Esophagus (tissue), 2 donors: ENCODE measurements around the gene SAMD4A. TPM values are rescaled to one million over a fixed set of nuclear protein-coding genes. Genes with fewer than 3 reads are reported as not detected.

Source experiments
- H3K27ac ChIP-seq, 2 donors: one replicate each; pipeline ENCODE4 v1.5.1; 2013; ENCODE audit warnings: low read depth in 2 of 2, mild to moderate bottlenecking in 2 of 2, inconsistent platforms in 1 of 2, low read length in 1 of 2, moderate library complexity in 1 of 2
- H3K27me3 ChIP-seq, 2 donors: one replicate each; pipeline ENCODE4 v1.6.1; 2013; ENCODE audit warnings: low read length in 2 of 2, control low read depth in 1 of 2, mild to moderate bottlenecking in 1 of 2; ENCODE audit not compliant: insufficient read depth in 2 of 2, control insufficient read depth in 1 of 2
- H3K36me3 ChIP-seq, 2 donors: one replicate each; pipeline ENCODE4 v1.6.1; 2013; ENCODE audit warnings: low read length in 1 of 2; ENCODE audit not compliant: control insufficient read depth in 2 of 2, insufficient read depth in 2 of 2
- H3K4me1 ChIP-seq, 2 donors: one replicate each; pipeline ENCODE4 v1.6.1; 2013; ENCODE audit warnings: low read length in 1 of 2; ENCODE audit not compliant: control insufficient read depth in 2 of 2, insufficient read depth in 2 of 2
- H3K4me3 ChIP-seq, 2 donors: one replicate each; pipeline ENCODE4 v1.5.1; 2013; ENCODE audit warnings: low read length in 2 of 2, mild to moderate bottlenecking in 2 of 2, low read depth in 1 of 2, moderate library complexity in 1 of 2
- H3K9me3 ChIP-seq, 2 donors: one replicate each; pipeline ENCODE4 v1.6.1; 2013; ENCODE audit warnings: mild to moderate bottlenecking in 2 of 2, low read depth in 1 of 2, low read length in 1 of 2, moderate library complexity in 1 of 2; ENCODE audit not compliant: control insufficient read depth in 2 of 2, insufficient read depth in 1 of 2
- WGBS, 2 donors: extraction: QIAGEN DNeasy Blood & Tissue Kit; methylation state at CpG; one replicate each; pipeline ENCODE4 v1.1.7; 2013; 5-methylcytosine and 5-hydroxymethylcytosine counted together
- polyA plus RNA-seq, 2 donors: library from polyadenylated mRNA; stranded (reverse); fragments of 200-250 nt; gene quantifications; one replicate each; pipeline ENCODE4 v1.2.3, GENCODE V29; 2013
- donor health status: healthy with polysubstance abuse.
- donor health status: Bipolar disorder and iron deficiency.

The SAMD4A gene
- polyA plus RNA-seq, 2 donors, result 1.1 to 1.7 TPM

GRCh38 chr14:54818201-54819133 lies 251.5 kb downstream of the SAMD4A start:
- Histone ChIP-seq H3K27ac (no peak overlapping the region), H3K36me3 (no peaks in the 10 kb centered on the region), H3K9me3 (no peaks in the 10 kb centered on the region), H3K27me3 (no peaks in the 10 kb centered on the region), H3K4me3 (no peak overlapping the region), H3K4me1 (no peaks in the 10 kb centered on the region)
- WGBS, 2 donors, result 50 to 63% methylated on average over 14 of the region's 14 CpGs

DNA sequence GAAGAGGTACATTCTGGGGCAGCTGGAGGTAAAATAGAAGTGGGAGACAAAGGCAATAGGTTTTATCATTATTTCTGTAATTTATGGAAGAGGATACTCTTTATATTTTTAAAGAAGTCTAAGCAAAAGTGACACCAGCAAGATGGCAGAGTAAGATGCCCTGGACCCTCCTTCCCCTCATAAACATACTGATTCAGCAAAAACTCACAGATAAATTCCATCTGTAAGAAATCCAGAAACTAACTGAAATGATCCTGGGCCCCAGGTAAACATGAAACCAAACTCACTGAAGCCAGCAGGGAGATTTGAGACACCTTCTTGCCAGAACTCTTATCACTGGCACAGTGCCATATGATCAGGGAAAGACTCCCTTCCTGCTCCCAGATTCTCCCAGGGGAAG lies 255.8 kb downstream of the SAMD4A start:
- H3K36me3 ChIP-seq, result no peaks in the 10 kb centered on the region

DNA sequence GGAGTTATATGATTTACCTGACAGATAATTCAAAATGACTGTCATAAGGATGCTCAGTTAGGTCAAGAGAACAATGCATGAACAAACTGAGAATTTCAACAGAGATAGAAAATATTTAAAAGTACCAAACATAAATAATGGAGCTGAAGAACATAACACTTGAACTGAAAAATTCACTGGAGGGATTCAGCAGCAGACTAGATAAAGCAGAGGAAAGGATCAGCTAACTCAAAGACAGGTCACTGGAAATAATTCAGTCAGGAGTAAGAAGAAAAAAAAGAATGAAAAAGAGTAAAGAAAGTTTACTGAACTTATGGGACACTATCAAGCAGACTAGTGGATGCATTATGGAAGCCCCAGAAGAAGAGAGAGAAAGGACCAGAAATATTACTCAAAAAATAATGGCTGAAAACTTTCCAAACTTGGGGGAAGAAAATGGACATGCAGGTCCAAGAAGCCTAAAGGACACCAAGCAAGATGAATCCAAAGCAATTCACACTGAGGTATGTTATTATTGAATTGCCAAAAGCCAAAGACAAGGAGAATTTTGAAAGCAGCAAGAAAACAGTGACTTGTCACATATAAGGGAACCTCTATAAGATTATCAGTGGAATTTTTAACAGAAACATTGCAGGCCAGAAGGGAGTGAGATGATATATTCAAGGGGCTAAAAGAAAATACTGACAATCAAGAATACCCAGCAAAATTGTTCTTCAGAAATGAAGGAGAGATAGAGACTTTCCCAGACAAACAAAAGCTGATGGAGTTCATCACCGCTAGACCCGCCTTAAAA lies 257.0 kb downstream of the SAMD4A start:
- Histone ChIP-seq H3K27me3 (no peaks in the 10 kb centered on the region), H3K36me3 (no peaks in the 10 kb centered on the region), H3K9me3 (no peaks in the 10 kb centered on the region), H3K4me1 (no peaks in the 10 kb centered on the region), H3K4me3 (no peak overlapping the region), H3K27ac (no peak overlapping the region)
- WGBS, 2 donors, result 97 to 98% methylated on average over 2 of the region's 2 CpGs

More for the DNA sequence above, 255.8 kb downstream of the SAMD4A start:
- Histone ChIP-seq H3K27me3 (no peaks in the 10 kb centered on the region), H3K4me3 (no peak overlapping the region), H3K4me1 (no peaks in the 10 kb centered on the region), H3K27ac (no peak overlapping the region), H3K9me3 (no peaks in the 10 kb centered on the region)

DNA sequence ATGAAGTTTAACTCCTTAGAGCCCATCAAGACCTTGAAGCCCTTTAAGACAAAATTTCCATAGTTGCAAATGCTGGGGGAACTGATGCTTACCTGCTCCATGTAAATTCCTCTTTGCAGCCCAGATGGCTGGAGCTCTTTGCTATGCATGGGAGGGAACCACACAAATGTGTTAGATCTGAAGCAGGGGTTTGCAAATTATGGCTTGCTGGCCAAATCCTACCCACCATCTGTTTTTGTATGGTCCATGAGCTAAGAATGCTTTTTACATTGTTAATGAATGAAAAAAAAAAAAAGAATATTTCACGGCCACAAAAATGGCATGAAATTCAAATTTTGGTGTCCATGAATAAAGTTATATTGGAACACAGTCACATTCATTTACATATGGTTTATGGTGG lies 261.1 kb downstream of the SAMD4A start:
- WGBS, 2 donors, result 94 to 96% methylated on average over 1 of the region's 1 CpG
- no peaks in the 10 kb centered on the region for H3K9me3 ChIP-seq
- H3K4me3 ChIP-seq, result no peak overlapping the region
- H3K27me3 ChIP-seq, result no peaks in the 10 kb centered on the region
- H3K4me1 ChIP-seq, result no peaks in the 10 kb centered on the region
- no peaks in the 10 kb centered on the region for H3K36me3 ChIP-seq
- no peak overlapping the region for H3K27ac ChIP-seq

- Histone ChIP-seq H3K27me3 (no peaks in the 10 kb centered on the region), H3K27ac (no peak overlapping the region), H3K4me1 (no peaks in the 10 kb centered on the region), H3K9me3 (no peaks in the 10 kb centered on the region), H3K4me3 (no peak overlapping the region), H3K36me3 (no peaks in the 10 kb centered on the region)
- 73 to 74% methylated on average over 8 of the region's 8 CpGs for WGBS, 2 donors
Measured at GRCh38 chr14:54829486-54830224, 262.7 kb downstream of the SAMD4A start.

DNA sequence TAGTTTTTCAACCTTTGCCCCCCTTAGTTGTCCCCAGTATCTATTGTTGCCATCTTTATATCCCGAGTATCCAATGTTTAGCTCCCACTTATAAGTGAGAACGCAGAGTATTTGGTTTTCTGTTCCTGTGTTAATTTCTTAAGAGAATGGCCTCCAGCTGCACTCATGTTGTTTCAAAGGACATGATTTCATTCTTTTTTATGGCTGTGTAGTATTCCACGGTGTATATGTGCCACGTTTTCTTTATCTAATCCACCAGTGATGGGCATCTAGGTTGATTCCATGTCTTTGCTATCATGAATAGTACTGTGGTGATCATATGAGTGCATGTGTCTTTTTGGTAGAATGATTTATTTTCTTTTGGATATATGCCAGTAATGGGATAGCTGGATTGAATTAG lies 263.7 kb downstream of the SAMD4A start:
- Histone ChIP-seq H3K36me3 (no peaks in the 10 kb centered on the region), H3K9me3 (no peaks in the 10 kb centered on the region), H3K4me3 (no peak overlapping the region), H3K4me1 (no peaks in the 10 kb centered on the region), H3K27ac (no peak overlapping the region), H3K27me3 (no peaks in the 10 kb centered on the region)
- 93 to 95% methylated on average over 4 of the region's 4 CpGs for WGBS, 2 donors

DNA sequence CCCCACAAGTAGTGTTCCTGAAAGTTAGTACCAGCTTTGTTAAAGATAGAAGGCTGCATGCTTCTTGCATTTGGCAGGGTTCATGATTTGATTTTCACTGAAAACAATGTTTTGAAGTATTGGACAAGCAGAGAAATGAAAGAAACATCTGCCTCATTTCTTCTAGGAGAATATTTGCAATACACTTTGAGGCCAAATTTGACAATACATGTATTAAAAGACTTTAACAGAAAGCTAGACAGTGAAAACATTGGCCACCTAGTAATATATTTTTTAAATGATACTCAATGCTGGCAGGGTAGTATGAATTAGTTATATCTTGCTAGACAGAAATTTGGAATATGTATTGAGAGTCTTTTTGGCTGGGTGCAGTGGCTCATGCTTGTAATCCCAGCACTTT lies 267.2 kb downstream of the SAMD4A start:
- no peaks in the 10 kb centered on the region for H3K27me3 ChIP-seq
- H3K36me3 ChIP-seq, result no peaks in the 10 kb centered on the region
- H3K27ac ChIP-seq, result no peak overlapping the region
- H3K9me3 ChIP-seq, result no peaks in the 10 kb centered on the region
- no peak overlapping the region for H3K4me3 ChIP-seq
- H3K4me1 ChIP-seq, result no peaks in the 10 kb centered on the region

GRCh38 chr14:54834727-54835126 lies 267.8 kb downstream of the SAMD4A start:
- Histone ChIP-seq H3K27ac (no peak overlapping the region), H3K27me3 (no peaks in the 10 kb centered on the region), H3K36me3 (no peaks in the 10 kb centered on the region), H3K9me3 (no peaks in the 10 kb centered on the region), H3K4me1 (no peaks in the 10 kb centered on the region), H3K4me3 (no peak overlapping the region)
- WGBS, 2 donors, result 77% methylated on average over 6 of the region's 6 CpGs

DNA sequence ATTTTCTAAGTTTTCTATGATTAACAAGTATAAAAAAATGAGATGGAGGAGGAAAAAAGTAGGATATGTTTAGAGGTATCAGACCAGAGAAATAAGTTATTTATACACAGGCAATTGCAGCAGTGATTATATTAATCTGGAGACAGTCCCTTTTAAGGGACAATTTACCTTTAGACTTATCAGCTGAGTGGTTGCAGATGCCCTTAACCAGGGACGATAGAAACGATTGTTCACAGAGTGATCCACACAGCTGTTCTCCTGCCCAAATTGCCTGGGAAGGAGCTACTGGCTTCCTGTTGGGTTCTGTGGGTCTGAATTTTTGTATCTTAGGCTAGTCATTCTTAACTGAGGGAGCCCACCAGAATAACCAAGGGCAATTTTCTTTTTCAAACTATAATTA lies 269.3 kb downstream of the SAMD4A start:
- WGBS, 2 donors, result 59 to 75% methylated on average over 2 of the region's 2 CpGs
- Histone ChIP-seq H3K27me3 (no peaks in the 10 kb centered on the region), H3K4me1 (no peaks in the 10 kb centered on the region), H3K4me3 (no peak overlapping the region), H3K27ac (no peak overlapping the region), H3K36me3 (peaks cover 0 to 2% of the 10 kb centered on the region in 2 donors), H3K9me3 (no peaks in the 10 kb centered on the region)
